ENCODE measurements around the gene TRMU.
A peak's percentile ranks its signal among the peaks of the same experiment; 100 is the strongest.

The TRMU gene, protein sequence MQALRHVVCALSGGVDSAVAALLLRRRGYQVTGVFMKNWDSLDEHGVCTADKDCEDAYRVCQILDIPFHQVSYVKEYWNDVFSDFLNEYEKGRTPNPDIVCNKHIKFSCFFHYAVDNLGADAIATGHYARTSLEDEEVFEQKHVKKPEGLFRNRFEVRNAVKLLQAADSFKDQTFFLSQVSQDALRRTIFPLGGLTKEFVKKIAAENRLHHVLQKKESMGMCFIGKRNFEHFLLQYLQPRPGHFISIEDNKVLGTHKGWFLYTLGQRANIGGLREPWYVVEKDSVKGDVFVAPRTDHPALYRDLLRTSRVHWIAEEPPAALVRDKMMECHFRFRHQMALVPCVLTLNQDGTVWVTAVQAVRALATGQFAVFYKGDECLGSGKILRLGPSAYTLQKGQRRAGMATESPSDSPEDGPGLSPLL

DNA sequence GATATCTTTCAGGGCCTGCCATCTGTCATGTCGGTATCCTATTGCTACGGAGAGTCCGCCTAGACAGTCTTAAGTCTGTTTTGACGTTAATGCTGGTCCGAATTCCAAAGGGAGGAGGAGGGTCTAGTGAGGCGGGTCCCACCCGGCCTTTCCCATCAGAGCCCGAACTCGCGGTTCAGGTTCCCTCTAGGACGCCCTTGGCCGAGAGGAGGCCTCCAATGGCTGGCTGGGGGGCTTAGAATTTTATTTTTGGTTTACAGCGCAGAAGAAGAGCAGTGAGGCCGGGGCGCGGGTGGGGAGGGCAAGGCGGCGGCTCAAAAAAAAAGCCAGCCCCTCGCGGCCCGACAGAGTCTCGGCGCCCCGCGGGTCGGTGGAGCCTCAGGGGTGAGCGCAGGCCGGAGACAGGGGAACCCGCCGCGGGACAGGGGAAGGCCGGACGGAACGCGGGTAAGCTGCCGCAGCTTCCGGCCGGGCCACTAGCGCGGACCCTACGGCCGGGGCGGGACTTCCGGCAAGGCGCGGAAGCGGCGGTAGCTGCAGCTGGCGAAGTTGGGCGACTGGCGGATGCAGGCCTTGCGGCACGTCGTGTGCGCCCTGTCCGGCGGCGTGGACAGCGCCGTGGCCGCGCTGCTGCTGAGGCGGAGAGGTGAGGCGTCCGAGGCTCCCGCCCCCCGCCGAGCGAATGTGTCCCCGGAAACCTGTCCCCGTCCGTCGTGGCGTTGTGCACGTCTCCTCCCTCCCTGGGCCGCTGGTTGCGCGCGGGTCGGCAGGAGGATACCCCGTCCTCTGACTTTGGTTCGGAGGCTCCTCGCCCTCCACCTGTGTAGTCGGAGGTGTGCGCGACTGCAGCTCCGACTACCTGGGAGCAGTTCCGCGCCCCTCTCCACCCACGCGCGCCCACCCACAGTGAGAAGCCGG is at the start of gene TRMU:
Gene TRMU, plus strand, starts transcription at position 514 of the 918 bp plus-strand sequence. Its CDS starts 51 bp downstream, at position 565.
- peak; percentile 74 for DNase-seq

DNA sequence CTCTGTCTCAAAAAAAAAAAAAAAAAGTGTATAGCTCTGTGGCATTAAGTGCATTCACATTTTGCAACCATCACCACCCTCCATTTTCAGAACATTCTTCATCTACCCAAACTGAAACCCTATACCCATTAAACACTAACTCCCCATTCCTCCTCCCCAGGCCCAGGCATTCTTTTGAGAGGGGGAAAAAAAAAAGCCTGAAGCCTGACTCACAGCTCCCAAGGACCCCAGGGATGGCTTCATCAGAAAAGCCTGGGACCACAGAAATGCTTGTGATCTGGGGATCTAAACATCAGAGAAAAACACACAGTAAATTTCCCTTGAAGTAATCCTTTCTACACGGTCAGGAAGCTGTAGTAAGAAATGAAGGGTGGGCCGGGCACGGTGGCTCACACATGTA is 49.5 kb upstream of the TRMU start:
- no peak for DNase-seq

DNA sequence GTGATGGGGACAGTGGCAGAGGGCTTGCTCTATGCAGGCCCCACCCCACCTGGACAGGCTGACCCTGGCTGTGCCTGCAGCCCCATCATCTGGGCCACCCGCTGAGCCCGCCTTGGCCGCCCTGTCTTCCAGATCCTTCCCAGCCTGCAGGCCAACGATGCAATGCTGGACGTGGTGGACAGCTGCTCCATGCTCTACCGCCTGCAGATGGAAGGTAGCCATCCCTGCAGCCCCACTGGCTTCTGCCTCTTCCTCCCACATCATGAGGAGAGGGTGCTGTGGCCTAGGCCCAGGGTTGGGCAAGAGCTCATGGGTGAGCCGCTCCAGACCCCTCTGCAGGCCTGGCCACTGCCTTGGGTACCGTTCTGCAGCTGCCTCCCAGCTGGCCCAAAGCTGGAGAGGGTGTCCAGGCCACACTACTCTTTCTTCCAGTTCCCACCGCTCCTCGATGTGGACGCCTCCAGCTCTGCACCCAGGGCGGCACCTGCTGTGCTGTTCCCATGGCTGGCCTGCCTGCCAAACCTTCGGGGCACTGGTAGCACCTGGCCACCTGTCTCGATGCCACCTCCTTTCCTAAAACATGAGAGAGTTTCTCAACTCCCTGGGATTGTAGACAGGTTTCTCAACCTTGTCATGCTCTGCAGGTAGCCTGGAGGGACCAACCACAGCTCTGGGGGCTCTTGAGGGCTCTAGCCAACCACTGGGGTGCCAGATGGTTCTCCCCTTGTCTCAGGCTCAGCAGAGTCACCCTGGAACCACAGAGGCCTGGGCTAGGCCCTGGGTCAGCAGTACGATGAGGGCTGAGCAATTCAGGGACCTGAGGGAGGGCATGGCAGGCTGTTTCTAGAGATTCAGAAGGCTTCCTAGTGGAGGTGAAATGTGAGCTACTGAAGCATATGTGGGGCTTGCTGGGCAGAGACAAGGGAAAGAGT is 48.3 kb upstream of the TRMU start:
- DNase-seq = no peak

DNA sequence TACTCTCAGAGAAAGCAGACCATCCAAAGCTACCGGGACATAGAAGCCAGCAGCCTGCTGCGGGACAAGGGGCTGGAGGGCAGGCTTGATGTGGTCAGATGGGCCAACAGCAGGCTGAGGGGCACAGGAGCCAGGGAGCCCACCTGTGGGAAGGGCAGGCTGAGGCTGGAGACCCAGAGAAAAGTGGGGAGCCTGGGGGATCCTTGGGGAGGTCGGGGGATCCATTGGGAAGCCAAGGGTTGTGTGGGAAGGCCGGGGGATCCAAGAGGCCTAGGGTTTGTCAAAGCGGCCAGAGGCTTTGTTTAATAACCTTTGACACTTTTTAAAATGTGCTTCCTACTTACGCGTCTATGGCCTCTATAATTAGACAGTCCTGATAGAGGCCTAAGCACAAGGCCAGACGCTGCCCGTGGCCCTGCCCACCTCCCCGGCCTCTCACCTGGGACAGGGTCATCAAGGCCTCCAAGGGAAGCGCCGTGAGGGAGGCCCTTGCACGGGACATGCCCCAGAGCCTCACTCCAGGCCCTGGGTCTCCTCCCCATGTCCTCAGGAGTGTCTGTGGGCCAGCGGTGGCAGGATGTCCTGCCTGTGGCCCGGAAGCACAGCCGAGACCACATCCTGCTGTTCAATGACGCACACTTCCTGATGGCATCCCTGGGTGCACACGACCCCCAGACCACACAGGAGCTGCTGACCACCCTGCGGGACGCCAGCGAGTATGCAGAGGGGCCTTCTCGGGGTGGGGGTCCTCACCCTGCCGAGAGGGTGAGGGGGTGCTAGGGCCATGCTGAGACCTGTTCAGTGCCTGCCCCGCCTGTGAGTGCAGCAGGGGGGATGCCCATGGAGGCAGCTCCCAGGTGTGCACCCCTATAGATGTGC is 47.4 kb upstream of the TRMU start:
- DNase-seq = peak; percentile 55

DNA sequence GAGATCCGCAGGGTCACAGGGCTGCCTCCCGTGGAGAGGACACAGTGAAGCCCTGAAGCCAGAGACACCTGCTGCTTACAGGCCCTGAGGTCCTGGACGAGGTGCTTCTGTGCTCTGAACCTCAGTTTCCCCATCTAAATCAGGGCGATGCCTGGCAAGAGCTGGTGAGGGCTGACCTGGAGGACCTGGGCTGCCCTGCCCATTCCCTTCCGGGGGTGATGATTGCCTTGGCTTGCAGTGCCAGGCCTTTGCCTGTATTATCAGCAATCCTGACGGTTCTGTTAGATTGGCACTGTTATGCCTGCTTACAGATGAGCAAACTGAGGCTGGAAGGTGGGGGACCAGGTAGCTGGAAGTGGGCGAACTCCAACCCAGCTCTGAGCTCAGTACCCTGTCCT is 46.7 kb upstream of the TRMU start:
- no peak for DNase-seq

DNA sequence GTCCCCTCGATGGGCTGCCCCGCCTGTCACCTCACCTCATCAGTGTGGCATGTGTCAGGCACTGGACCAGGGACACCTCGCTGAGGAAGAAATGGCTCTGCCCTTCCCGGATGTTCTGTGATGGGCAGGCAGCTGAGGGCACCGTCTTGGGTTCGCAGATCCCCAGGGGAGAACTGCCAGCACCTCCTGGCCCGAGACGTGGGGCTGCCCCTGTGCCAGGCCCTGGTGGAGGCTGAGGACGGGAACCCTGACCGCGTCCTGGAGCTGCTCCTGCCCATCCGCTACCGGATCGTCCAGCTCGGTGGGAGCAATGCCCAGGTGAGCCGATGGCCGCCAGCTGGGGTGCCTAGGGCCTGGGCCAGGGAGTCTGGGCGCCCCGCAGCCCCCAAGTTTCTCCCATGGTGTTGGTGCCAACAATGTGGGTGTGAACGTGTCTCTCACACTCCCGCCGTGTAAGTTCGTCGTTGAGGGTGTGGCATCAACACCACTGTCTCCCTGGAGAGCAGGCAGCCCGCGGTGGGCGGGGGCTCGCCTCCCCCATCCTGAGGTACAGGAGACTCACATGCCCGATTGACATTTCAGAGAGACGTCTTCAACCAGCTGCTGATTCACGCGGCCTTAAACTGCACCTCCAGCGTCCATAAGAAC is 46.1 kb upstream of the TRMU start:
- peak; percentile 57 for DNase-seq

DNA sequence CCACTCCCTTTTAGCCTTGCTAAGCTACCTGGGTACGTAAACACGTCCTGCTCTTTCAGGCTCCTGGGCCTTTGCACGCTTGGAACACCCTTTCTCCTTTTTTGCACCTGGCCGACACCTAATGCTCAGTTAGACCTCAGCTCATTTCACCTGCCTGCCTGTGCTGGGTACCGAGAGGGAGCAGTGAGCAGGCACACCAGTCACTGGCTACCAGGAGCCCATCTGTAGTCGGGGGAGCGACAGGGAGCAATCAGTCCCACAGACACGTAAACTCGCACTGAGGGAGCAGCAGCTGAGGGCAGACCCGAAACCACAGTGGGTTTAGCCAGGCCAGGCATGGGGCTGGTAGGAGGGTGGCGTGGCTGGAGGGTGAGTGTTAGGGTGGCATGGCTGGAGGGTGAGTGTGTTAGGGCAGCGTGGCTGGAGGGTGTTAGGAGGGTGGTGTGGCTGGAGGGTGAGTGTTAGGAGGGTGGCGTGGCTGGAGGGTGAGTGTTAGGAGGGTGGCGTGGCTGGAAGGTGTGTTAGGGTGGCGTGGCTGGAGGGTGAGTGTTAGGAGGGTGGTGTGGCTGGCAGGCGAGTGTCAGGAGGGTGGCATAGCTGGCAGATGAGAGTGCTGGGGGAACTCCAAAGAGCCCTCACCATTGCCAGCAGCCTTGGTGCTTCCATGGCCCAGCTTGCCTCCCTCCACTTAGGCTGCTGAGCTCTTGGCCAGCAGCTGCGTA is 45.2 kb upstream of the TRMU start:
- peak; percentile 15 for DNase-seq

DNA sequence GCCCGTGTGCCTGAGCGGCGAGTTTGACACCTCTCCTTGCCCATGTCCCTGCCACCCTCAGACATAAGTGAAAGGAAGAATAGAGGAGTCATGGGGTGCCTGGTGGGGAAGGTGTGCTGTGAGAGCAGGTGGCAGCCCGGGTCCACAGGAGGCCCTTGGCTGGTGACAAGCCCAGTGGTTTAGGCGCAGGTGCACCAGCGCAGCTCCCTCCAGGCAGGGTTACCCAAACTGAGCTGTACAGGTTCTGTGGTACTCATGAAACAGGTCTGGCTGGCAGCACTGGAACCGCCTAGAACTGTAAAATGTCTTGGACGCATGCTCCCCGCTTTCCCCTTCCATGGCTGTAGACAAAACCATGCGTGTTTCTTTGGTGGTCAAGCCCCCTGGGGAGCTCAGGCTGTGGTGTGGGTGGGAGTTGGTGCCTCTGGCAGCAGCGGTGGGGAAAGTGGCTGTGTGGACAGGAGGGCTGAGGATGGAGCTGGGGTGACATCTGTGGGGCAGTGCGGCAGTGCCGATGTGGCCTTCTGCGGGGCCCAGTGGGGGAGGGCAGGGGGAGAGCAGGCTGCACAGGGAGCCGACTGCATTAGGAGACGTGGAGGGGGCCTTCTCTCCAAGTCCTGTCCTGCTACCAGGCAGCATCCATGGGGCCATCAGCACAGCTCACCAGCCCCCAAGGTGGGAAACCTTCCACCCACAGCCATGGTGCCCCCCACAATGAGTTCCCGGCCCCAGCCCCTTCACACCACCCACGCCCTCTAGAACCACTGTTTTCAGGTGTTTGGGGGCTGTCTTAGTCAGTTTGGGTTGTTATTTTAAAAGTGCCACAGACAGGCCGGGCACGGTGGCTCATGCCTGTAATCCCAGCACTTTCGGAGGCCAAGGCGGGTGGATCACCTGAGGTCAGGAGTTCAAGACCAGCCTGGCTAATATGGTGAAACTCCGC is 44.4 kb upstream of the TRMU start:
- no peak for DNase-seq

DNA sequence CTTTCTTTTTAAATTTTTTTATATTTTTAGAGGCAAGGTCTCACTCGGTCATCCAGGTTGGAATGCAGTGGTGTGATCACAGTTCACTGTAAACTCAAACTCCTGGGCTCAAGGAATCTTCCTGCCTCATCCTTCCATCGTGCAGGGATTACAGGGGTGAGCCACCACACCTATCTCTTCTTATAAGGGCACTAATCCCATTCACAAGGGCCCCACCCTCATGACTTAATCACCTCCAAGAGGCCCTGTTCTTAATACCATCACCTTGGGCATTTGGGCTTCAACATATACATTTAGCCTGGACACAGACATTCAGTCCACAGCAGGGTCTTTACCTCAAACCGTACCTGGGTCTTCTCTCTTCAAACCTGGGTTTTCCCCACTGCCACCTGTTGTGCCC is 43.3 kb upstream of the TRMU start:
- DNase-seq = no peak

DNA sequence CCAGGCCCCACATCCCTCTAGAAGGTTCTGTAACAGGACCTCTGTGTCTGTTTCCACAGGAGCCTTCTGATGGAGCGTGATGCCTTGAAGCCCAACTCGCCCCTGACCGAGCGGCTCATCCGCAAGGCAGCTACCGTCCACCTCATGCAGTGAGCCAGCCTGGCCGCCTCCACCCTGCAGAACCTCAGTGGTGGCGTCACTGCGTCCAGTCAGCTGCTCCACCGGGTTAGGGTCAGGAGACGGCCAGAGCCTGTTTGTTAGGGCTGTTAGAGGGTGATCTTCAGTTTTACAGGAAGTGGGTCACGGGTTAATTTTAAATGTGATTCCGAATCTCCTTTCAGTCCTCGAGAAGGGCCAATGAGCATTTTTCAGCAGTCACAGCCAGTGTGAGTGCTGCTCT is 42.8 kb upstream of the TRMU start:
- no peak for DNase-seq

DNA sequence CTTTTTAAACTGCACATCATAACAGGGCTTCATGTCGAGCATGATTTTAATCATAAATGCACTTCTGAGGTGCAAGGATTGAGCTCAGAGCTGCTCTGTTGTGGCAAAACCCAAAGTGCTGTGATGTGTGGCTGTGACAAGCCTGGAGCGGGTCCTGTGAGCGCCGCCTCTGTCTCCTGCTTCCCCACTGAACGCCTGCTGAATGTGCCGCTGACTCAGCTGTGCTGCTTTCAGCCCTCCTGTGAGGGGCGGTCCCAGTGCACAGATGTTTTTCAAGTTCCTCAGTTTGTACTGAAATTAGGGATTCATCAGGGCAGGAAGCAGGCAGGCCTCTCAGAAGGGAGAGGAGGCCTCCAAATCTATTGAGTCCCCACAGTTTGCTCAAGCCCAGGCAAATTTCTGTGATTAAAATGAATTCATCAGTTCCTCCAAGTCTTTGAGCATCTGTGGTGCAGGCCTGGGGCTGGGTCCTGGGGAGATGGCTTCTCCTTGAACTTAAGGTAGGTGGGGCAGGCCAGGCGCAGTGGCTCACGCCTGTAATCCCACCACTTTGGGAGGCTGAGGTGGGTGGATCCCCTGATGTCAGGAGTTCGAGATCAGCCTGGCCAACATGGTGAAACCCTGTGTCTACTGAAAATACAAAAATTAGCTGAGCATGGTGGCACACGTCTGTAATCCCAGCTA is 41.8 kb upstream of the TRMU start:
- DNase-seq = no peak

DNA sequence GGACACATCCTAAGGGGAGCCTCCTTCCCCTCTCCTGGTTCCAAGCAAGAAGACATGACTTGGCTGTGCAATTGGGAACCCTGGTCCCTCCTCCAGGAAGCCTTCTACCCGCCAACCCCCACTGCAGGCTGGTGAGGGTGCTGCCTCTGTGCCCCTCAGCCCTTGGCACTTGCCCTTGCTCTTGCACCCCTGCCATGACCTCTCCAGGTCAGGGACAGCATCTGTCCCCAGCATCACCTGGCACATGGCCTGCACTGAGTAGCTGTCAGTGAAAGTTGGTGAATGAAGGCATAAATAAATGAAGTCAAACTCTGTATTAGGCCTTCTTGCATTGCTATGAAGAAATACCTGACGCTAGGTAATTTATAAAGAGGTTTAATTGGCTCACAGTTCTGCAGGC is 40.7 kb upstream of the TRMU start:
- no peak for DNase-seq

DNA sequence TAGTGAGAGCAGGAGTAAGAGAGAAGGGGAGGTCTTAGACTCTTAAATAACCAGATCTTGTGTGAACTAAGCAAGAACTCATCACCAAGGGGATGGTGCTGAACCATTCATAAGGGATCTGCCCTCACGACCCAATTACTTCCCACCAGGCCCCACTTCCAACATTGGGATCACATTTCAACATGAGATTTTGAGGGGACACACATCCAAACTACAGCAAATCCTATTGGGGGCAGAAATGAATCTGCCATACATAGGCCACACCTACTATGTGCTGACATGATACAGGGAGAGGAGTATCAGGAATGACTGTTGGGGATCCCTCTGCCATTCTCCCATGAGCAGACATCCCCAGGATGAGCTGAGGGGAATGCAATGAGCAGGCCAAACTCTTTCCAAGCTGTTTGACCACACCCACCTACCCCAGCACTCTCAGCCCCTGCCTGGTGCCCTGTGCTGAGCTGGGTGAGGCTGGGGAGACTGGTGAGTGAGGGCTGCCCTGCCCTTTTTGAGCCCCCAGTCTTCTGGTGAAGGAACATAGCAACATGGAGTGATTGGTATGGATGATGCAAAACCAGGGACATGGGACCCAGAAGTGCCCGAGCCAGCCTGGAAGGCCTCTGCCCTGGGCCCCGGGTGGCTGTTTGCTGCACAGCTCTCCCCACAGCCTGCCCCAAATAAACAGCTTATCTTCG is 40.1 kb upstream of the TRMU start:
- DNase-seq = no peak

DNA sequence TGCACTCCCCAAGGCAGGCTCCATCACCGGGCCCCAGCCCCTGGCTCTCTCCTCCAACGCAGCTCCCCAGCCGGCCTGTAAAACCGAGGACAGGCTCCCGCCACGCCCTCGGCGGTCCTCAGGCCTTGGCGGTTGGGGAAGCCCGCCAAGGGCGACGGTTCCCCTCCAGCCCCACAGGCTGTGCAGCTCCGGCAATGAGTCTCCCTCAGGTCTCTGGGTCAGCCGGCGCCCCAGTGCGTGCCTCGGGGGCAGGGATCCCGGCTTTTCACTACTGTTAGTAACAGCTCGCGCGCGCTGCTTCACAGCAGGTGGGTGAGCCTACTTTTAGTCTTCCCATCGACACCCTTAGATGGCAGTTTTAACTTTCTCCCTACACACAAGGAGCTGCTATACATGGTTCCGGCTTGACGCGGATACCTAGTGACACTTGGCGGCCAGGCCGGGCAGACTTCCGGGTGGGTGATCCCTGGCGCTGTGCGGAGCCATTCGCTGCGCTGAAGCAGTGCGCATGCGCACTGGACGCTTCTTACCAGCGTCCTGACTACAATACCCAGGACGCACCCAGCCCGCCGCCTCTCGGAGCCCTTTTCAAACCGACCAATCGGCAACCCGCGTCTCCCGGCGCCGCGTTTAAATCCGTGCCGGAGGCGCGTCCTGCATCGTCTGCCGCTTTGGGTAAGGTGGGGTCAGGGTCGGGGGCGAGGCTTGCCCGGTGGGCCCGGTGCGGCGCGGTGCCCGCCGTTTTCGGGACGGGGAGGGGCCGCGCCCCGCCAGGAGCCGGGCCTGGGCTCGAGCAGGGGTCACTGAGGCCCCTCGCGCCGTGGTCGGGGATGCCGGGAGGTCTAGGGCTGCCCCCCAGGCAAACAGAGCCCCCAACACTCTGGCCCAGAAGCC is 39.0 kb upstream of the TRMU start, which contains the start of gene GTSE1:
Gene GTSE1, plus strand, starts transcription at position 614 of the 894 bp plus-strand sequence. CDS start 531 bp downstream, outside the sequence.
- DNase-seq = peak; percentile 98

DNA sequence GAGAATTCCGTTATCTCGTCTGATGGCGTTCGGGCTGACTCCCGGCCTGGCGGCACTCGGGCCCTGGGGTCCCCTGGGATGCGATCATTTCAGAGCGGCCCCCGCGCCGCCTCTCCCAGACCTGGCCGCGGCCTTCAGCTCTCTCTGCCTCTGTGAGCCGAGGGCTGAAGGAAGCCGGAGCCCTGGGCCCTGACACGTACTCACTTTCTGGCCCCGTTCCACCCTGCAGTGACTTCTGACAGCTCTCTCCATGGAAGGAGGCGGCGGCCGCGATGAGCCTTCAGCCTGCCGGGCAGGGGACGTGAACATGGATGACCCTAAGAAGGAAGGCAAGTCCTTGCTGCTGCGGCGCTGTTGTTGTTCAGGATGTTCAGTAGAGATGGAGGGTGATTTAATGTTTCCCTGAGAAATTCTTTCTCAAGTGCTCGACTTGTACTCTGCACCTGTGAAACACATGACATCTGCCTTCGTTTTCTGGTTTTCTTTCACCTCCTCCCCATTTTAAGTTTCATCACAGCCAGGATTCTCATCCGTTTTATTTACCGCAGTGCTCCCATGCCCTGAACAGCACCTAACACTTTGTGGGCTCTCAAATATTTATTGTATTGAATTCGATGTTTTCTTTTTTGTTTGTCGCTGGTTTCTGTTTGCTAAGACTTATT is 38.2 kb upstream of the TRMU start:
- no peak for DNase-seq

DNA sequence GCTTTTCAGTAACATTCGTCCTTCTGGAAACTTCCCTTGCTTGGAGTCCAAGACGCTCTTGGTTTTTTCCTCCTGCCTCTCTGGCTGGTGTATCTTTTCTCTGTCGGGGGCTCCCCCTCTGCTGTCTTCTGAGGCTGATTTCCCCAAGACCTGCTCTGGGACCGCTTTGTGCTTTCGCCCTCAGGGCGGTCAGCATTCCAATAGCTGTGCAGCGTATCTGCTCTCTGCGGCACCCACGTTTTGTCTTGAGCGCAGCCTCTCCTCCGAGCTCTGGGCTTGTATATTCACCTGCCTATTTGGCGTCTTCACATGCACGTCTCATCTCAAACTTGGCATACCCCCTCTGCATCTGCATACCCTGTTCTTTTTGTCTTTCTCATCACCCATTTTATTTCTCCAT is 36.4 kb upstream of the TRMU start:
- no peak for DNase-seq

Measured in CD4-positive, alpha-beta T cell treated with Interleukin-21 for 1 hour (primary cell).